ENCODE data around the gene ITGA2.

DNA sequence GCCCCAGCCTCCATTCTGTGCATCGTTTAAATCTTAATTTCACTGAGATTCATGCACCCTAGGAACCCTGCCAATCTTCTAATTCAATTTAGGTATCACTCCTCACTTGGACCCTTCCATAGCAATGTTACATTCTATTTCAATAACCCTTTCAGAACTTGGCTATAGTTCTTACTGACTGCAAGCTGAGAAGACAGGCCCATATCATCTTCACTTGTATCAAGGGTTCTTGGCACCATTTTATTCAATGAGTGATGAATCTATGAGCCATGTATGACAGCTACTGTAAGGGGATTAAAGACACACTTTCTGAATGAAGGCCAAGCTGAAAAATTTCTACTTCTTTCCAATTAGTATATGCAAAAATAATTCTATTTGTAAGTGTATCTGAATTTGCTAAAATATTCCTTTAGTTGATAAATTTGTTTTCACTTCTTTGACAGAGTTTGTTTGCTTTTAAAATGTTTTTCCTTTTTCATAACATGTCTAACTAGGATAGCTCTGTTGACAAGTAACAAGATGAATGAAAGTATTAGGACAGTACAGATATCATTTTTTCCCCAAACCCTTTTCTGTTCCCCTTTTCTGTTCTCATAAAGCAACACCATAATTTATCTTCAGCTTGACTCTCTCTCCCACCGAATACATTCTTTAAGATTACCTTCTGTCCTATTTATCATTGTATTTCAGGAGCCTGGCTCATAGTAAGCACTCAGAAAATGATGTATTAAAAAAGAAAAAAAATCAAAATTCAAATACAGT, 9.6 kb downstream of the ITGA2 start:
- TF ChIP-seq CTCF (IDR thresholded peaks at IDR 0.05) (no peak), POLR2AphosphoS5 (IDR thresholded peaks at IDR 0.05) (no peak)
